Thyroid gland (tissue), 4 donors: Measurements from ENCODE around the gene IKZF2.

Source experiments
- CTCF ChIP-seq, 6 experiments: fragments of 200-600 bp in 3 of 6; fragments of 450-650 bp in 3 of 6; sonication (generic) in 3 of 6; IDR thresholded peaks; one replicate each; pipeline ENCODE4 v1.5.1; 2016 to 2019; ENCODE audit warnings: antibody characterized with exemption in 6 of 6, mild to moderate bottlenecking in 2 of 6, inconsistent platforms in 1 of 6, moderate library complexity in 1 of 6
- POLR2A ChIP-seq, 2 donors: fragments of 450-650 bp; IDR thresholded peaks; one replicate each; pipeline ENCODE4 v1.6.1; 2017; ENCODE audit warnings: antibody characterized with exemption in 2 of 2, mild to moderate bottlenecking in 2 of 2, moderate library complexity in 1 of 2

GRCh38 chr2:213159768-213160167 is 8.4 kb upstream of the IKZF2 start:
- no peak for TF ChIP-seq CTCF (IDR thresholded peaks at IDR 0.05)
- TF ChIP-seq POLR2A (IDR thresholded peaks at IDR 0.05): no peak
